HFFc6 (cell line): ENCODE data around the gene LRP1B. TPM values are rescaled to one million over a fixed set of nuclear protein-coding genes. Genes with fewer than 3 reads are reported as not detected.

Experiments used
- DNase-seq: peaks from one replicate; pipeline ENCODE4 v3.0.0-alpha.2; 2018
- H3K27ac Mint-ChIP-seq: 2 replicates; pipeline ENCODE4 v1.8.0; 2020; ENCODE audit warnings: mild to moderate bottlenecking, mixed read lengths
- H3K27me3 Mint-ChIP-seq: 2 replicates; pipeline ENCODE4 v1.8.0; 2021; ENCODE audit warnings: mild to moderate bottlenecking, moderate library complexity, mixed read lengths; ENCODE audit not compliant: insufficient read depth
- H3K36me3 Mint-ChIP-seq: 2 replicates; pipeline ENCODE4 v1.8.0; 2021; ENCODE audit warnings: low read depth, mixed read lengths
- H3K4me1 Mint-ChIP-seq: 2 replicates; pipeline ENCODE4 v1.8.0; 2020; ENCODE audit warnings: low read depth, mixed read lengths
- H3K4me3 Mint-ChIP-seq: 2 replicates; pipeline ENCODE4 v1.8.0; 2020; ENCODE audit warnings: mild to moderate bottlenecking, moderate library complexity, mixed read lengths
- H3K9me3 Mint-ChIP-seq: 2 replicates; pipeline ENCODE4 v1.8.0; 2020; ENCODE audit warnings: mild to moderate bottlenecking, mixed read lengths
- CTCF ChIP-seq: fragments of 200-600 bp; sonication (generic); IDR thresholded peaks from 2 replicates; pipeline ENCODE4 v1.5.0; 2021; ENCODE audit warnings: antibody characterized with exemption, mild to moderate bottlenecking
- total RNA-seq, 6 experiments: library from RNA; stranded (reverse); fragmentation: NEBNext Ultra II Directional; extraction: Animal tissue kit (Norgen Biotek cat#: 25700); gene quantifications; 2 replicates in 1 of 6; 3 replicates in 5 of 6; pipeline ENCODE4 v1.2.3, GENCODE V29; 2021

Gene LRP1B
- total RNA-seq, 6 experiments from 2014 or later, result not detected

DNA sequence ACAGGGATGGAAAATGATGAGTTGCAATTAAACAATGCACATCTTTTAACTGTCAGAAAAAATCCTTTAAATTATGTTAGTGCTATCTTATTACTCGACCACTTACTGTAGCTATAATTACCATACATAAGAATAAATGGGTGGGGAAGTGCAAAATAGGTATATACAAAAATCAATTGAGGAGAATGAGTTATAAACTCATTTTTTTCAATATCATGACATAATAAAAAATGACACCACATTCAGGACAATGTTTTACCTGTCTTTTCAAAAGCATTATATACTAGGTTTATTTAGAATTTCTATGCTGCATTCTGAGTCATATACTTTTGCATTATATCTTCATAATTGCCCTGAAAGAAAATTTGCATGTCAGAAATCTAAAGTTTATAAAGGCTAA, 1533.6 kb downstream of the LRP1B start:
- Mint-ChIP-seq H3K27me3 (no peaks in the 10 kb centered on the region), H3K9me3 (peaks cover 27% of the 10 kb centered on the region), H3K4me1 (no peaks in the 10 kb centered on the region), H3K4me3 (no peak overlapping the region), H3K36me3 (no peaks in the 10 kb centered on the region), H3K27ac (no peak overlapping the region)
- no peak for TF ChIP-seq CTCF
- no peak for DNase-seq

DNA sequence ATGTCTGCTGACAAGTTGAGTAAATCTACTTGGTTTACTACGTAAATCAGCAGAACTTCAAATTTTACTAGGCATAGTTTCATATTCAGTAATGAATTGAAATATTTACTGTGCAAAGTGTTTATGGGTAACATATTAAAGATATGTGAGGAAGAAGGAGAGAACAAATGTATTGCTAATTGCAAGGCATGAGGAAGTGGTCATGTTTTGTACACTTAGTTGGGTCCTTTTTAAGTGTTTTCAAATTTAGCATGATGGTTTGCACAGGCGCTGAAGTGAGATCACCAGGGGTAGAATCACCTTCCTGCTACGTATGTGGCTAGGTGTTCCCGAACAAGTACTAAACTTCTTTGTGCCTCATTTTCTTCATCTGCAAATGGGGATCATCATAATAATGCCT, 1534.4 kb downstream of the LRP1B start:
- H3K4me1 Mint-ChIP-seq, result no peaks in the 10 kb centered on the region
- H3K27ac Mint-ChIP-seq, result no peak overlapping the region
- H3K9me3 Mint-ChIP-seq, result peaks cover 27% of the 10 kb centered on the region
- no peak overlapping the region for H3K4me3 Mint-ChIP-seq
- H3K36me3 Mint-ChIP-seq, result no peaks in the 10 kb centered on the region
- no peak for TF ChIP-seq CTCF
- H3K27me3 Mint-ChIP-seq, result no peaks in the 10 kb centered on the region
- DNase-seq, result no peak

GRCh38 chr2:140595107-140595506, 1535.7 kb downstream of the LRP1B start:
- H3K4me3 Mint-ChIP-seq, result no peak overlapping the region
- TF ChIP-seq CTCF, result no peak
- H3K36me3 Mint-ChIP-seq, result no peaks in the 10 kb centered on the region
- H3K27ac Mint-ChIP-seq, result no peak overlapping the region
- H3K9me3 Mint-ChIP-seq, result peaks cover 32% of the 10 kb centered on the region
- no peak for DNase-seq
- H3K27me3 Mint-ChIP-seq, result no peaks in the 10 kb centered on the region
- no peaks in the 10 kb centered on the region for H3K4me1 Mint-ChIP-seq

- Mint-ChIP-seq H3K27me3 (no peaks in the 10 kb centered on the region), H3K4me1 (no peaks in the 10 kb centered on the region), H3K36me3 (no peaks in the 10 kb centered on the region), H3K9me3 (peaks cover 28% of the 10 kb centered on the region), H3K27ac (no peak overlapping the region), H3K4me3 (no peak overlapping the region)
- DNase-seq, result no peak
- TF ChIP-seq CTCF, result no peak
Measured at GRCh38 chr2:140593132-140593531, 1537.7 kb downstream of the LRP1B start.

DNA sequence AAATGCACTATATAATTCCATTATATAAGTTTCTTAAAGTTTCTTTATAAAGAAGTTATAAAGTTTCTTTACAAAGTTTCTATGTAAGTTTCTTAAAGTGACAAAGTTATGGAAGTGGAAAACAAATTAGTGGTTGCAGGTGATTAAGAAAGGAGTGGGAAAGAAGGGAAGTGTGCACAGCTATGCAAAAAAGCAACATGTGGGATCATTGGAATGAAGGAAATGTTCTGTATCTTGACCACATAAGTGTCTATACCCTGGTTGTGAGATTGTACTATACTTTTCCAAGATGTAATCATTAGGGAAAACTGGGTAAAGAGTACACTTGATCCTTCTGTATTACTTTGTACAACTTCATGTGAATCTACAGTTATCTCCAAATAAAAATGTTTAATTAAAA, 1541.1 kb downstream of the LRP1B start:
- no peaks in the 10 kb centered on the region; the same call in 1 of the 2 replicates for H3K27me3 Mint-ChIP-seq
- no peak overlapping the region for H3K27ac Mint-ChIP-seq
- DNase-seq, result no peak
- H3K36me3 Mint-ChIP-seq, result no peaks in the 10 kb centered on the region
- TF ChIP-seq CTCF, result no peak
- no peak overlapping the region for H3K4me3 Mint-ChIP-seq
- no peaks in the 10 kb centered on the region for H3K4me1 Mint-ChIP-seq
- H3K9me3 Mint-ChIP-seq, result peaks cover 27% of the 10 kb centered on the region

DNA sequence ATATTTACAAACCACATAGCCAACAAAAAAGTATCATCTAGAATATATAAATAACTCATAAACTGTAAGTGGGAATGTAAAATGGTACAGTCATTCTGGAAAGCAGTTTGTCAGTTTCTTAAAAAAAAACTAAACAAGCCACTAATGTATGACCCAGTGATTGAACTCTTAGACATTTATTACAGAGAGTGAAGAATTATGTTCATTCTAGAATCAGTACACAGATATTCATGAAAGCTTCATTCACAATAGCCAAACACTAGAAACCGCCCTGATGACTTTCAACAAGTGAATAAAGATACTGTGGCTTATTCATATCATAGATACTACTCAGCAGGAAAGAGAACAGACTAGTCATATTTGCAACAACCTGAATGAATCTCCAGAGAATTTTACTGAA, 1541.5 kb downstream of the LRP1B start:
- peaks cover 22% of the 10 kb centered on the region for H3K9me3 Mint-ChIP-seq
- DNase-seq, result no peak
- H3K27ac Mint-ChIP-seq, result no peak overlapping the region

More for the DNA sequence above, 1541.5 kb downstream of the LRP1B start:
- no peak overlapping the region for H3K4me3 Mint-ChIP-seq
- H3K4me1 Mint-ChIP-seq, result no peaks in the 10 kb centered on the region
- TF ChIP-seq CTCF, result no peak
- H3K27me3 Mint-ChIP-seq, result no peaks in the 10 kb centered on the region; the same call in 1 of the 2 replicates
- no peaks in the 10 kb centered on the region for H3K36me3 Mint-ChIP-seq
